ENCODE data around the gene PITPNC1. TPM values are rescaled to one million over a fixed set of nuclear protein-coding genes. Genes with fewer than 3 reads are reported as not detected.
A peak's percentile ranks its signal among the peaks of the same experiment; 100 is the strongest.
"Not testable (repeated sequence)": the region's sequence is repeated elsewhere in the genome, so short reads cannot be mapped to it uniquely, and the experiment has no call there.

PITPNC1 gene
- total RNA-seq, 1 donor from 2014 or later, result 39.7 TPM

GRCh38 chr17:67467500-67468455 is 90.7 kb downstream of the PITPNC1 start:
- H3K4me1 Mint-ChIP-seq (ENCODE audit: unreplicated experiment), result peaks cover 38% of the 10 kb centered on the region
- H3K27ac Mint-ChIP-seq (ENCODE audit: unreplicated experiment), result no peak overlapping the region
- H3K27me3 Mint-ChIP-seq (ENCODE audit: unreplicated experiment), result peaks cover 7% of the 10 kb centered on the region
- no peak for TF ChIP-seq CTCF (IDR thresholded peaks at IDR 0.05; ENCODE audit: unreplicated experiment)
- no peak overlapping the region for H3K4me3 Mint-ChIP-seq (ENCODE audit: unreplicated experiment)
- no peaks in the 10 kb centered on the region for H3K9me3 Mint-ChIP-seq (ENCODE audit: unreplicated experiment)
- DNase-seq (ENCODE audit: low spot score), result no peak
- H3K36me3 Mint-ChIP-seq (ENCODE audit: low read depth, unreplicated experiment), result no peaks in the 10 kb centered on the region

DNA sequence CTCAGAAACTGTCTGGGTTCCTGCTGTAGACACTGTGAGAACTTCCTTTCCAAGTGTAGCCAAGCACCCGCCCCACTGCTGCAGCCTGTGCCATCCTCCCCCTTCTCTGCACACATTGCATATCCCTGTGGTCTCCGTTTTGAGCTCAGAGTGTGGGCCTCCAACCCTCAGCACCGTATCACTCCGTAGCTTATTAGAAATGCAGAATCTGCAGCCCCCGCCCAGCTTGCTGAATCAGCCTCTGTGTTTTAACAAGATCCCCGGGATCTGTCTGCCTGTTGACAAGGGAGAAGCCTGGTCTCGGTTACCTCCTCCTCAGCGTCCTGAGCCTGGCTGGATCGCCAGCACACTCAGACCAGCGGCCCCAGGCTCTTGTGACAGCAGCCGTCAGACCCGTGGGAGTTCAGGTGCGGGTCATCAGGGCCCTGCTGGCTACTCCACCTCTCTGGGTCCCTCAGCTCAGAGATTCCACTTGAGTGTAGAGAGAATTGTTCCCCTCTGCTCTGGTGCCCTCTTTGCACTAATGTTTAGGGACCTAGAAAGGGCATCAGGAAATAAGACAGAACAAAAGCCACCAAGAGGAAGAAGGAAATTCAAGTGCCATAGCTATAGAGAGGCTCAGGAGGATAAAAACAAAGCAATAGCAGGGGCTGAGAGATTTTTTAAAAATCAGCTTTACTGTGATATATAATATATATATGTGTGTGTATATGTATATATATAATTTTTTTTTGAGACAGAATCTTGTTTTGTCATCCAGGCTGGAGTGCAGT is 92.3 kb downstream of the PITPNC1 start:
- no peak for TF ChIP-seq CTCF (IDR thresholded peaks at IDR 0.05; ENCODE audit: unreplicated experiment)
- Mint-ChIP-seq H3K9me3 (ENCODE audit: unreplicated experiment) (no peaks in the 10 kb centered on the region), H3K36me3 (ENCODE audit: low read depth, unreplicated experiment) (no peaks in the 10 kb centered on the region), H3K27ac (ENCODE audit: unreplicated experiment) (peak overlapping the region; percentile 42), H3K4me1 (ENCODE audit: unreplicated experiment) (peaks cover 40% of the 10 kb centered on the region), H3K4me3 (ENCODE audit: unreplicated experiment) (no peak overlapping the region), H3K27me3 (ENCODE audit: unreplicated experiment) (peaks cover 9% of the 10 kb centered on the region)
- DNase-seq (ENCODE audit: low spot score), result peak; percentile 25

- TF ChIP-seq CTCF (IDR thresholded peaks at IDR 0.05; ENCODE audit: unreplicated experiment), result no peak
- Mint-ChIP-seq H3K4me1 (ENCODE audit: unreplicated experiment) (peaks cover 41% of the 10 kb centered on the region), H3K27ac (ENCODE audit: unreplicated experiment) (no peak overlapping the region), H3K27me3 (ENCODE audit: unreplicated experiment) (peaks cover 8% of the 10 kb centered on the region), H3K36me3 (ENCODE audit: low read depth, unreplicated experiment) (no peaks in the 10 kb centered on the region), H3K4me3 (ENCODE audit: unreplicated experiment) (no peak overlapping the region), H3K9me3 (ENCODE audit: unreplicated experiment) (no peaks in the 10 kb centered on the region)
- no peak for DNase-seq (ENCODE audit: low spot score)
These were observed 93.1 kb downstream of the PITPNC1 start for GRCh38 chr17:67470163-67470562.

DNA sequence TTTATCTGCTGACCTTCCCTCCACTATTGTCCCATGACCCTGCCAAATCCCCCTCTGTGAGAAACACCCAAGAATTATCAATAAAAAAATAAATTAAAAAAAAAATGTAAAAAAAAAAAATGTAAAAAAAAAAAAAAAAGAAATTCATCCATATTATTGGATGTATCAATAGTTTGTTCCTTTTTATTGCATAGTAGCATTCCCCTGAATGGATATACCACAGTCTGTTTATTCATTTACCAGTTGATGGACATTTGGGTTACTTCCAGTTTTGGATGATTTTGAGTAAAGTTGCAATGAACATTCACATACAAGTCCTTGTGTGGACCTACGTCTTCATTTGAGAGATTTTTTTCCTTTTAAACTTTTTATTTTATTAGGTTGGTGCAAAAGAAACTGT is 94.0 kb downstream of the PITPNC1 start:
- Mint-ChIP-seq H3K9me3 (ENCODE audit: unreplicated experiment) (no peaks in the 10 kb centered on the region), H3K4me3 (ENCODE audit: unreplicated experiment) (no peak overlapping the region), H3K4me1 (ENCODE audit: unreplicated experiment) (peaks cover 40% of the 10 kb centered on the region), H3K27me3 (ENCODE audit: unreplicated experiment) (peaks cover 8% of the 10 kb centered on the region), H3K27ac (ENCODE audit: unreplicated experiment) (no peak overlapping the region), H3K36me3 (ENCODE audit: low read depth, unreplicated experiment) (no peaks in the 10 kb centered on the region)
- no peak for DNase-seq (ENCODE audit: low spot score)
- no peak for TF ChIP-seq CTCF (IDR thresholded peaks at IDR 0.05; ENCODE audit: unreplicated experiment)

DNA sequence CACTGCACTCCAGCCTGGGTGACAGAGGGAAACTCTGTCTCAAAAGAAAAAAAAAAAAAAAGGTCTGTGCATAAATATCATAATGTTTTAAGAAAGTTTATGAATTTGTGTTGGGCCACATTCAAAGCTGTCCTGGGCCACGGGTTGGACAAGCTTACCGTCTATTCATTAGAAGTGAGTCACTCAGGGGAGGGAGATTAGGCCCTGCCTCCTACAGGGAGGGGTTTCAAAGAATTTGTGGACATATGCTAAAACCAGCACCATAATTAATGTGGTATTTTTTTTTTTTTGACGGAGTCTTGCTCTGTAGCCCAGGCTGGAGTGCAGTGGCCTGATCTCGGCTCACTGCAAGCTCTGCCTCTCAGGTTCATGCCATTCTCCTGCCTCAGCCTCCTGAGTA is 95.5 kb downstream of the PITPNC1 start:
- not testable (repeated sequence) for H3K9me3 Mint-ChIP-seq (ENCODE audit: unreplicated experiment); H3K27ac Mint-ChIP-seq (ENCODE audit: unreplicated experiment); DNase-seq (ENCODE audit: low spot score); H3K36me3 Mint-ChIP-seq (ENCODE audit: low read depth, unreplicated experiment); H3K27me3 Mint-ChIP-seq (ENCODE audit: unreplicated experiment); H3K4me3 Mint-ChIP-seq (ENCODE audit: unreplicated experiment)
- H3K4me1 Mint-ChIP-seq (ENCODE audit: unreplicated experiment), result peaks cover 39% of the 10 kb centered on the region
